ENCODE data around the gene NR1H2. TPM values are rescaled to one million over a fixed set of nuclear protein-coding genes. Genes with fewer than 3 reads are reported as not detected.
"Not testable (repeated sequence)": the region's sequence is repeated elsewhere in the genome, so short reads cannot be mapped to it uniquely, and the experiment has no call there.

The NR1H2 gene
- total RNA-seq, 1 donor from 2014 or later: 100 TPM

GRCh38 chr19:50329146-50329925 is 46.9 kb upstream of the NR1H2 start, which contains the start of gene KCNC3:
Gene KCNC3 (minus strand): TSS chr19:50329377. CDS start chr19:50329082, 295 bp downstream.
- peak; percentile 84 to 89 for ATAC-seq
- Histone ChIP-seq H3K27me3 (ENCODE audit: low read depth) (peaks cover 26% of the 10 kb centered on the region), H3K36me3 (no peaks in the 10 kb centered on the region), H3K27ac (peak within 1 kb of the TSS; percentile 18), H3K4me3 (peak within 1 kb of the TSS; percentile 52), H3K9me3 (no peaks in the 10 kb centered on the region), H3K4me1 (peaks cover 40% of the 10 kb centered on the region)
- intact Hi-C loops (cut with DNase I): no loop called here
- peak; percentile 100 for DNase-seq
- TF ChIP-seq CTCF (IDR thresholded peaks at IDR 0.05): no peak

- H3K4me1 ChIP-seq: peaks cover 40% of the 10 kb centered on the region
- peaks cover 26% of the 10 kb centered on the region for H3K27me3 ChIP-seq (ENCODE audit: low read depth)
- peak overlapping the region; percentile 48 for H3K4me3 ChIP-seq
- peak overlapping the region; percentile 18 for H3K27ac ChIP-seq
- intact Hi-C loops (cut with DNase I); ATAC-seq; H3K9me3 ChIP-seq; H3K36me3 ChIP-seq: not testable (repeated sequence)
- peak; percentile 57 for DNase-seq
Observed at GRCh38 chr19:50329926-50330294, 46.3 kb upstream of the NR1H2 start.

GRCh38 chr19:50330365-50331078 is 45.7 kb upstream of the NR1H2 start:
- H3K4me1 ChIP-seq: peaks cover 40% of the 10 kb centered on the region
- peak; percentile 65 to 71 for ATAC-seq
- peak; percentile 91 for DNase-seq

GRCh38 chr19:50331221-50331993 is 44.9 kb upstream of the NR1H2 start:
- Histone ChIP-seq H3K4me3 (peak overlapping the region; percentile 60), H3K4me1 (peaks cover 31% of the 10 kb centered on the region)

More at GRCh38 chr19:50330365-50331078, 45.7 kb upstream of the NR1H2 start:
- Histone ChIP-seq H3K27me3 (ENCODE audit: low read depth) (peaks cover 26% of the 10 kb centered on the region), H3K27ac (peak overlapping the region; percentile 18), H3K36me3 (no peaks in the 10 kb centered on the region), H3K4me3 (peak overlapping the region; percentile 48), H3K9me3 (no peaks in the 10 kb centered on the region)
- intact Hi-C loops (cut with DNase I): no loop called here
- no peak for TF ChIP-seq CTCF (IDR thresholded peaks at IDR 0.05)

GRCh38 chr19:50331994-50332243 is 44.3 kb upstream of the NR1H2 start:
- peak overlapping the region; percentile 60 for H3K4me3 ChIP-seq
- peak overlapping the region; percentile 82 for H3K27ac ChIP-seq
- ATAC-seq (no peak), DNase-seq (peak; percentile 42)
- intact Hi-C loops (cut with DNase I): no loop called here
- no peaks in the 10 kb centered on the region for H3K36me3 ChIP-seq
- peaks cover 20% of the 10 kb centered on the region for H3K27me3 ChIP-seq (ENCODE audit: low read depth)
- TF ChIP-seq CTCF (IDR thresholded peaks at IDR 0.05): no peak
- H3K4me1 ChIP-seq: peaks cover 29% of the 10 kb centered on the region
- H3K9me3 ChIP-seq: no peaks in the 10 kb centered on the region

More at GRCh38 chr19:50331221-50331993, 44.9 kb upstream of the NR1H2 start:
- intact Hi-C loops (cut with DNase I): no loop called here
- H3K9me3 ChIP-seq: no peaks in the 10 kb centered on the region
- peaks cover 23% of the 10 kb centered on the region for H3K27me3 ChIP-seq (ENCODE audit: low read depth)
- TF ChIP-seq CTCF (IDR thresholded peaks at IDR 0.05): no peak
- ATAC-seq (no peak), DNase-seq (peak; percentile 45)
- peak overlapping the region; percentile 82 for H3K27ac ChIP-seq
- H3K36me3 ChIP-seq: no peaks in the 10 kb centered on the region
